WERI-Rb-1 (cell line): ENCODE results near the gene ROS1.

Source experiments
- DNase-seq: peaks from one replicate; pipeline ENCODE4 v3.0.0-alpha.2; 2020
- H3K27ac ChIP-seq: fragments of 250-450 bp; sonication (Bioruptor Pico); 2 replicates; pipeline ENCODE4 v1.5.1; 2020; ENCODE audit warnings: mild to moderate bottlenecking, moderate library complexity
- H3K27me3 ChIP-seq: fragments of 250-450 bp; sonication (Bioruptor Pico); 2 replicates; pipeline ENCODE4 v1.5.1; 2021; ENCODE audit warnings: mild to moderate bottlenecking, low read depth, moderate library complexity; ENCODE audit not compliant: insufficient read depth, severe bottlenecking
- H3K36me3 ChIP-seq: fragments of 250-450 bp; sonication (Bioruptor Pico); 2 replicates; pipeline ENCODE4 v1.5.1; 2020; ENCODE audit warnings: mild to moderate bottlenecking, moderate library complexity
- H3K4me3 ChIP-seq: 2 replicates; pipeline ENCODE4 v1.5.1; 2011; ENCODE audit warnings: low read depth, mild to moderate bottlenecking, control low read depth, low read length
- H3K9me3 ChIP-seq: fragments of 250-450 bp; sonication (Bioruptor Pico); 2 replicates; pipeline ENCODE4 v1.5.1; 2021; ENCODE audit warnings: mild to moderate bottlenecking, moderate library complexity; ENCODE audit not compliant: severe bottlenecking
- CTCF ChIP-seq: IDR thresholded peaks from 2 replicates; pipeline ENCODE4 v1.5.1; 2011; ENCODE audit warnings: low read depth, mild to moderate bottlenecking, control low read depth, inconsistent platforms, low read length

Gene ROS1

GRCh38 chr6:117317261-117317660 lies 108.5 kb downstream of the ROS1 start:
- 0 out of 2 replicates have a peak, but pooled peaks have one; percentile 14 for TF ChIP-seq CTCF
- DNase-seq = no peak
- no peaks in the 10 kb centered on the region for H3K36me3 ChIP-seq

GRCh38 chr6:117311726-117312125 lies 114.0 kb downstream of the ROS1 start:
- no peak for TF ChIP-seq CTCF
- DNase-seq = no peak
- H3K27me3 ChIP-seq = no peaks in the 10 kb centered on the region
- no peaks in the 10 kb centered on the region for H3K36me3 ChIP-seq
- H3K9me3 ChIP-seq = no peaks in the 10 kb centered on the region
- H3K4me3 ChIP-seq = no peak overlapping the region
- H3K27ac ChIP-seq = no peak overlapping the region

More at GRCh38 chr6:117317261-117317660, 108.5 kb downstream of the ROS1 start:
- Histone ChIP-seq H3K9me3 (no peaks in the 10 kb centered on the region), H3K4me3 (no peak overlapping the region), H3K27ac (no peak overlapping the region), H3K27me3 (no peaks in the 10 kb centered on the region)

GRCh38 chr6:117311310-117311709 lies 114.4 kb downstream of the ROS1 start:
- Histone ChIP-seq H3K9me3 (no peaks in the 10 kb centered on the region), H3K36me3 (no peaks in the 10 kb centered on the region), H3K27me3 (no peaks in the 10 kb centered on the region), H3K4me3 (no peak overlapping the region), H3K27ac (no peak overlapping the region)
- DNase-seq = no peak
- TF ChIP-seq CTCF = no peak

GRCh38 chr6:117309611-117310010 lies 116.1 kb downstream of the ROS1 start:
- no peak for TF ChIP-seq CTCF
- Histone ChIP-seq H3K4me3 (no peak overlapping the region), H3K36me3 (no peaks in the 10 kb centered on the region), H3K9me3 (no peaks in the 10 kb centered on the region), H3K27ac (no peak overlapping the region), H3K27me3 (no peaks in the 10 kb centered on the region)
- no peak for DNase-seq

- TF ChIP-seq CTCF = no peak
- Histone ChIP-seq H3K36me3 (no peaks in the 10 kb centered on the region), H3K9me3 (no peaks in the 10 kb centered on the region), H3K27me3 (no peaks in the 10 kb centered on the region), H3K27ac (no peak overlapping the region), H3K4me3 (no peak overlapping the region)
- no peak for DNase-seq
These were observed 116.7 kb downstream of the ROS1 start for GRCh38 chr6:117309069-117309468.

- no peaks in the 10 kb centered on the region for H3K27me3 ChIP-seq
- no peak overlapping the region for H3K4me3 ChIP-seq
- no peak for TF ChIP-seq CTCF
- H3K36me3 ChIP-seq = no peaks in the 10 kb centered on the region
- no peak for DNase-seq
- H3K27ac ChIP-seq = no peak overlapping the region
- H3K9me3 ChIP-seq = no peaks in the 10 kb centered on the region
These were observed 118.1 kb downstream of the ROS1 start for GRCh38 chr6:117307655-117308054.
